Erythroblast (primary cell): ENCODE data around the gene SPDYE6.
"Not testable (repeated sequence)": the region's sequence is repeated elsewhere in the genome, so short reads cannot be mapped to it uniquely, and the experiment has no call there.

Experiments
- GATA1 ChIP-seq: IDR thresholded peaks from 2 replicates; pipeline ENCODE4 v1.6.1; 2011; ENCODE audit warnings: low read depth, mild to moderate bottlenecking, control low read depth, low read length, moderate library complexity
- POLR2A ChIP-seq: IDR thresholded peaks from 2 replicates; pipeline ENCODE4 v1.6.1; 2011; ENCODE audit warnings: mild to moderate bottlenecking, low read length

- TF ChIP-seq POLR2A, GATA1: not testable (repeated sequence)
These were observed 25.4 kb downstream of the SPDYE6 start for GRCh38 chr7:102330666-102331460.
